ENCODE measurements around the gene FBN1. TPM values are rescaled to one million over a fixed set of nuclear protein-coding genes. Genes with fewer than 3 reads are reported as not detected.
A peak's percentile ranks its signal among the peaks of the same experiment; 100 is the strongest.

Gene FBN1
- total RNA-seq, 1 donor from 2014 or later: 78.8 TPM

- H3K4me2 ChIP-seq: peak overlapping the region; percentile 19
- no peak overlapping the region for H3K4me3 Mint-ChIP-seq
Measured at GRCh38 chr15:48627260-48627940, 18.1 kb downstream of the FBN1 start.

GRCh38 chr15:48625126-48625525, 20.4 kb downstream of the FBN1 start:
- Histone ChIP-seq H3K79me2 (ENCODE audit: low read depth) (no peaks in the 10 kb centered on the region), H3K27ac (no peak overlapping the region), H2AFZ (replicated peaks) (no peak overlapping the region), H3K4me1 (peaks cover 12% of the 10 kb centered on the region), H3K4me2 (no peak overlapping the region), H3K9ac (no peak overlapping the region), H3K36me3 (no peaks in the 10 kb centered on the region), H3K4me3 (no peak overlapping the region), H3F3A (ENCODE audit: low read depth) (no peaks in the 10 kb centered on the region), H3K9me3 (ENCODE audit: low read depth) (no peaks in the 10 kb centered on the region), H3K27me3 (no peaks in the 10 kb centered on the region), H4K20me1 (ENCODE audit: low read depth) (no peaks in the 10 kb centered on the region)
- no peaks in the 10 kb centered on the region for H3K9me3 Mint-ChIP-seq
- H3K4me3 Mint-ChIP-seq: no peak overlapping the region
- no peaks in the 10 kb centered on the region for H3K27me3 Mint-ChIP-seq (ENCODE audit: insufficient read depth, low read depth)
- DNase-seq (ENCODE audit: low spot score): no peak
- no peak overlapping the region for H3K27ac Mint-ChIP-seq
- H3K36me3 Mint-ChIP-seq: peaks cover 2% of the 10 kb centered on the region
- H3K4me1 Mint-ChIP-seq: peaks cover 9% of the 10 kb centered on the region
- TF ChIP-seq CTCF (IDR thresholded peaks at IDR 0.05) (no peak), EZH2phosphoT487 (IDR thresholded peaks at IDR 0.05) (no peak), EZH2 (IDR thresholded peaks at IDR 0.05) (no peak)

More at GRCh38 chr15:48627260-48627940, 18.1 kb downstream of the FBN1 start:
- H3K4me3 ChIP-seq: no peak overlapping the region
- H3K9ac ChIP-seq: no peak overlapping the region
- H3K36me3 Mint-ChIP-seq: no peaks in the 10 kb centered on the region
- no peaks in the 10 kb centered on the region for H3K27me3 Mint-ChIP-seq (ENCODE audit: insufficient read depth, low read depth)
- H3K9me3 Mint-ChIP-seq: no peaks in the 10 kb centered on the region
- TF ChIP-seq EZH2phosphoT487 (IDR thresholded peaks at IDR 0.05) (no peak), EZH2 (IDR thresholded peaks at IDR 0.05) (no peak), CTCF (IDR thresholded peaks at IDR 0.05) (no peak)
- H3K4me1 Mint-ChIP-seq: peaks cover 21% of the 10 kb centered on the region
- H3K4me1 ChIP-seq: peaks cover 27% of the 10 kb centered on the region
- DNase-seq (ENCODE audit: low spot score): peak; percentile 59
- no peaks in the 10 kb centered on the region for H3K27me3 ChIP-seq
- H3K9me3 ChIP-seq (ENCODE audit: low read depth): no peaks in the 10 kb centered on the region
- no peaks in the 10 kb centered on the region for H3K79me2 ChIP-seq (ENCODE audit: low read depth)
- H2AFZ ChIP-seq (replicated peaks): no peak overlapping the region
- no peaks in the 10 kb centered on the region for H4K20me1 ChIP-seq (ENCODE audit: low read depth)
- H3K27ac Mint-ChIP-seq: no peak overlapping the region
- H3K27ac ChIP-seq: no peak overlapping the region
- no peaks in the 10 kb centered on the region for H3K36me3 ChIP-seq
- H3F3A ChIP-seq (ENCODE audit: low read depth): no peaks in the 10 kb centered on the region

GRCh38 chr15:48624700-48625099, 20.8 kb downstream of the FBN1 start:
- no peaks in the 10 kb centered on the region for H4K20me1 ChIP-seq (ENCODE audit: low read depth)
- DNase-seq (ENCODE audit: low spot score): no peak

More at GRCh38 chr15:48624700-48625099, 20.8 kb downstream of the FBN1 start:
- Mint-ChIP-seq H3K9me3 (no peaks in the 10 kb centered on the region), H3K27me3 (ENCODE audit: insufficient read depth, low read depth) (no peaks in the 10 kb centered on the region), H3K4me3 (no peak overlapping the region), H3K4me1 (peaks cover 8% of the 10 kb centered on the region), H3K36me3 (peaks cover 4% of the 10 kb centered on the region), H3K27ac (no peak overlapping the region)
- Histone ChIP-seq H3K4me1 (peaks cover 9% of the 10 kb centered on the region), H3K4me2 (no peak overlapping the region), H3K36me3 (no peaks in the 10 kb centered on the region), H3K4me3 (no peak overlapping the region), H3K27me3 (no peaks in the 10 kb centered on the region), H3K9me3 (ENCODE audit: low read depth) (no peaks in the 10 kb centered on the region), H3F3A (ENCODE audit: low read depth) (no peaks in the 10 kb centered on the region), H2AFZ (replicated peaks) (no peak overlapping the region), H3K9ac (no peak overlapping the region), H3K27ac (no peak overlapping the region), H3K79me2 (ENCODE audit: low read depth) (no peaks in the 10 kb centered on the region)
- no peak for TF ChIP-seq EZH2phosphoT487 (IDR thresholded peaks at IDR 0.05)
- TF ChIP-seq CTCF (IDR thresholded peaks at IDR 0.05): no peak

All from neural progenitor cell (in vitro differentiated cells).